Rectal smooth muscle tissue (tissue), 1 donor: ENCODE measurements around the gene CC2D2B.

ENCODE experiments used
- H3K27ac ChIP-seq: one replicate; pipeline ENCODE4 v1.7.0; 2013; ENCODE audit warnings: low read depth, low read length, inconsistent platforms
- H3K27me3 ChIP-seq: one replicate; pipeline ENCODE4 v1.7.0; 2013; ENCODE audit warnings: low read length; ENCODE audit not compliant: control insufficient read depth, insufficient read depth
- H3K36me3 ChIP-seq: one replicate; pipeline ENCODE4 v1.7.0; 2013; ENCODE audit warnings: low read length; ENCODE audit not compliant: control insufficient read depth, insufficient read depth
- H3K4me1 ChIP-seq: one replicate; pipeline ENCODE4 v1.7.0; 2013; ENCODE audit warnings: low read length; ENCODE audit not compliant: control insufficient read depth, insufficient read depth
- H3K4me3 ChIP-seq: one replicate; pipeline ENCODE4 v1.7.0; 2013; ENCODE audit warnings: low read length
- H3K9ac ChIP-seq: one replicate; pipeline ENCODE4 v1.7.0; 2013; ENCODE audit warnings: low read length

CC2D2B gene

DNA sequence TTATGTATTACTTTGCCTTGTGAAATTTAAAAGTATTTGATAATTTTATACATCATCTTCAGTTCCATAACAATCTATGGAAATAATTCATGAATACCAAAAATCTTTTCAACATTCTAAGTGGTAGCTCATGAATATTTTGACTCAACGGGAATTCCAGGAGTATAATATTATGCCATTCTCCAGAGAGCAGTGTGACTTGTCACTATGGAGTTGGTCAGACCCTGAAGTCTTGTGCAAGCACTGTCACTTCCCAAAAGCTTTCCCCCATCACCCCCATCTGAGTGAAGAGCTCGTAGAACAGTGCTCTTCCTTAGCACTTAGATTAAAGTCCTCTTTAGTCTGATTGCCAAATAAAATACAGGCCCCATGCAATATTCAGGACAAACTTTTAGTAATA lies 106.2 kb downstream of the CC2D2B start:
- no peaks in the 10 kb centered on the region for H3K27me3 ChIP-seq
- no peak overlapping the region for H3K27ac ChIP-seq
- H3K9ac ChIP-seq, result no peak overlapping the region
- H3K36me3 ChIP-seq, result no peaks in the 10 kb centered on the region
- H3K4me3 ChIP-seq, result no peak overlapping the region
- peaks cover 3% of the 10 kb centered on the region for H3K4me1 ChIP-seq

DNA sequence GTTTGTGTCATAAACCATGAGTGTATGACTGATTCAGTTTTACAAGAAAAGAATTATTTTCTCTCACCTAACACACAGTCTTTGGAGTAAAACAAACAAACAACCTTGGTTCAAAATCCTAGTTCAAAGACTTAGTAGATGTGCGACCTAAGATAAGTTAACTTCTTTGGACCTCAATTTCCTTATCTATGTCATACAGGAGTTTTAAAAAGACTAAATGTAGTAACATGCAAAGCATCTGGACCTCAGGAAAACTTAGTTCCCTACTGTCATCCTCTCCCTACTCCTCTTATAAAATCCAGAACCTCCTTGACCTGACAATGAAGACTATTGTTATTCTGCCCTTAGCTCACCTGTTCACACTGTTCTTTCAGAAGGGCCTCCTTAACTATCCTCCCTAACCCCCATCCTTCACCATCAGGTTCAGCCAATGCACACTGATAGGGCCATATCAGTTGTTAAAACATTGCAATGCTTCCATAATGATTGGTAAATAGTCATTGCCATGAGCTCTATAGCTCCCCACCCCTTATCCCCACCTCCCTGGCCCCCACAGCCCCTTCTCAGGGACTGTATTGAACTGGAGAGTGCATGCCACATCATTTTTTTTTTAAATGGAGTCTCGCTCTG lies 106.8 kb downstream of the CC2D2B start:
- Histone ChIP-seq H3K4me3 (no peak overlapping the region), H3K27ac (no peak overlapping the region), H3K36me3 (no peaks in the 10 kb centered on the region), H3K9ac (no peak overlapping the region), H3K27me3 (no peaks in the 10 kb centered on the region), H3K4me1 (peaks cover 3% of the 10 kb centered on the region)

DNA sequence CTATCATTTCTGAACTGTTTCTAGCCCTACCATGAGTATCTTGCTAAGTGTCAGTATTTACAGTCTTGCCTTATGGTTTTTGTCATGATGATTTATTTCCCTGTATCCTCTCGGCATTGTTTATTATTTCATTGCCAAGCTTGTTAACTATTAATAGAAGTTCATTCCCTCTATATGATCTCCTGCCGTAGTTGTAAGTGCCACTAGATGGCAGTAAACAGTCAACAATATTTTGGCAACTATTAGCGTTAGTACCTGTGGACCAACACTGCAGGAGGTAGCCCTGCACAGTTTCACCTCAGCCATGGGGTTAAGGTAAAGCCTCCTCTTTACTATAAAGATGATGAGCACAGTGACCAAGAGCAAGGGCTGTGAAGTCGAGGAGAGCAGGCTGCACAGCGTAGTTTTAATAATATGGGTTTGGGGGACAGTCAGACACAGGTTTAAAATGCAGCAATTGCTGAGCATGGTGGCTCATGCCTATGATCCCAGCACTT lies 109.5 kb downstream of the CC2D2B start:
- Histone ChIP-seq H3K27me3 (no peaks in the 10 kb centered on the region), H3K36me3 (no peaks in the 10 kb centered on the region), H3K27ac (no peak overlapping the region), H3K4me1 (peaks cover 3% of the 10 kb centered on the region), H3K9ac (no peak overlapping the region), H3K4me3 (no peak overlapping the region)

DNA sequence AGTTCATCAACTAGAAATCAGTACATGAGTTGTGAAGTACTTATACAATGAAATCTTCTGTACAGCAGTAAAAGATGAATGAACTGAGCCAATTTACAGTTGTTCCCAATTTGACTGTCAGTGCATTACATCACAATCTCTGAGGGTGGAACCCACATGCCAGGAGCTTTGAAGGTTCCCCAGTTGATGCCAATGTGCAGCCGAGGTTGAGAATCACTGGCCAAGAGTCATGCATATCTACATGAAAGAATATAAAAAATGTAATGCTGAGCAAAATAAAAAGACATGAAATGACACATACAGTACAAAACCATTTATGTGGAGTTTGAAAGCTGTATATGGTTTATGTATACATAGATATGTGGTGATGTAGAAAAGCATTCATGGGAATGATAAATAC lies 113.6 kb downstream of the CC2D2B start:
- no peaks in the 10 kb centered on the region for H3K27me3 ChIP-seq
- no peak overlapping the region for H3K27ac ChIP-seq
- no peak overlapping the region for H3K4me3 ChIP-seq

DNA sequence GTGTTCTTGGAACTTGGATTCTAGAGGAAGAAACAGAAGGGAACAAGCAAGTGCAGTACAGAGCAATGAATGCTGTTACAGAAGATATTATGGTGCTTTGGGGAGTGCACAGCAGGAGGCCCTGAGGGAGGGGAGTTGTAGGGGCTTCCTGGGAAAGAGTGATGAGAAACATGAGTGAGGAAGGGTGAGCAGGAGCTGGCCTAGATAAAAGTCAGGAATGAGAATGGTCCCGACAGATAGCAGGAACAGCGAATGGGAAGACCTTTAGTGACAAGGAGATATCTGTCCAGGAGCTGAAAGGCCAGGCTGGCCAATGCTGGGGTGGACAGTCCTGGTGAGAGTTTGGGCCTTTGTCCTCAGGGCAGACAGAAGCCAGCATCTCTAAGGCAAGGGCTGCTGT lies 115.0 kb downstream of the CC2D2B start:
- Histone ChIP-seq H3K36me3 (no peaks in the 10 kb centered on the region), H3K4me3 (no peak overlapping the region), H3K9ac (no peak overlapping the region), H3K27ac (peak overlapping the region; percentile 56), H3K4me1 (peaks cover 8% of the 10 kb centered on the region), H3K27me3 (no peaks in the 10 kb centered on the region)

More for the DNA sequence above, 113.6 kb downstream of the CC2D2B start:
- H3K9ac ChIP-seq, result no peak overlapping the region
- H3K4me1 ChIP-seq, result peaks cover 11% of the 10 kb centered on the region
- no peaks in the 10 kb centered on the region for H3K36me3 ChIP-seq

DNA sequence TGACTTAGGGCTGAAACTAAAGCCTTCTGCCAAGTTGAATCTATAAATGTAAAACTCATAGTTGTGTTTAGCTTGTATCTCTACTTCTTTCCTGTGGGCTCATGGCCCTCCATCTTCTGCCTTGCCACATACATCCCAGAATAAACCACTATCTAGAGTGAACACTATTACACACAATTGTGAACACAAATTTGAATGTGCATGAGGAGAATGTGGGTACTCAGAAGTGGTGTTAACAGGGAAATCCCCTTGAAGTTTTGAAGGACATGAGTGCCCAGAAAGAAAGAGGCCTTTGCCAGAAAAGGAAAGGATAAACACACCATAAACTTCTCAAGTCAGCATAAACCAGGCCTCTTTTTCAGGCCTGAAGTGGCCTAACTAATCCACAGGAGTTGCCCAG lies 115.4 kb downstream of the CC2D2B start:
- H3K27me3 ChIP-seq, result no peaks in the 10 kb centered on the region
- no peaks in the 10 kb centered on the region for H3K36me3 ChIP-seq
- H3K4me1 ChIP-seq, result peaks cover 8% of the 10 kb centered on the region
- H3K4me3 ChIP-seq, result no peak overlapping the region
- H3K9ac ChIP-seq, result no peak overlapping the region
- peak overlapping the region; percentile 56 for H3K27ac ChIP-seq

- no peak overlapping the region for H3K27ac ChIP-seq
Observed at GRCh38 chr10:96025566-96025965, 117.8 kb downstream of the CC2D2B start.

DNA sequence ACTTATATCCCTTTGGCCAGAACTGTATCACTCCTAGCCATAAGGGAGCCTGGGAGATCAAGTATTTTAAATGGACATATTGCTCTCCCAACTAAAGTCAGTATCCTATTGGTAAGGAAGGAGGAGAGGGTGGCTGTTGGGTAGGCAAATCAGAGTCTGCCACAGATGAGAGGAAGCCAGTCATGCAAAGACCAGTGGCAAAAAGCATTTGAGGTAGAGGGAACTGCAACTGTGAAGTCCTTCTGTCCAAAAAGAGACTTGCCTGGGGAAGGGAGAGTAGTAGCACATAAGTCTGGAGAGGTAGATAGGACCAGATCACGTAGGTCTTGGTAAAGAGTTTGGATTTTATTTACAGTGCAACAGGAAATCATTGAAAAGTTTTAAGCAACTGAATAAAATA lies 126.8 kb downstream of the CC2D2B start:
- Histone ChIP-seq H3K27me3 (no peaks in the 10 kb centered on the region), H3K36me3 (no peaks in the 10 kb centered on the region), H3K4me1 (no peaks in the 10 kb centered on the region), H3K9ac (no peak overlapping the region), H3K4me3 (no peak overlapping the region), H3K27ac (no peak overlapping the region)

More at GRCh38 chr10:96025566-96025965, 117.8 kb downstream of the CC2D2B start:
- H3K9ac ChIP-seq, result no peak overlapping the region
- no peaks in the 10 kb centered on the region for H3K36me3 ChIP-seq
- peaks cover 8% of the 10 kb centered on the region for H3K4me1 ChIP-seq
- no peak overlapping the region for H3K4me3 ChIP-seq
- H3K27me3 ChIP-seq, result no peaks in the 10 kb centered on the region

DNA sequence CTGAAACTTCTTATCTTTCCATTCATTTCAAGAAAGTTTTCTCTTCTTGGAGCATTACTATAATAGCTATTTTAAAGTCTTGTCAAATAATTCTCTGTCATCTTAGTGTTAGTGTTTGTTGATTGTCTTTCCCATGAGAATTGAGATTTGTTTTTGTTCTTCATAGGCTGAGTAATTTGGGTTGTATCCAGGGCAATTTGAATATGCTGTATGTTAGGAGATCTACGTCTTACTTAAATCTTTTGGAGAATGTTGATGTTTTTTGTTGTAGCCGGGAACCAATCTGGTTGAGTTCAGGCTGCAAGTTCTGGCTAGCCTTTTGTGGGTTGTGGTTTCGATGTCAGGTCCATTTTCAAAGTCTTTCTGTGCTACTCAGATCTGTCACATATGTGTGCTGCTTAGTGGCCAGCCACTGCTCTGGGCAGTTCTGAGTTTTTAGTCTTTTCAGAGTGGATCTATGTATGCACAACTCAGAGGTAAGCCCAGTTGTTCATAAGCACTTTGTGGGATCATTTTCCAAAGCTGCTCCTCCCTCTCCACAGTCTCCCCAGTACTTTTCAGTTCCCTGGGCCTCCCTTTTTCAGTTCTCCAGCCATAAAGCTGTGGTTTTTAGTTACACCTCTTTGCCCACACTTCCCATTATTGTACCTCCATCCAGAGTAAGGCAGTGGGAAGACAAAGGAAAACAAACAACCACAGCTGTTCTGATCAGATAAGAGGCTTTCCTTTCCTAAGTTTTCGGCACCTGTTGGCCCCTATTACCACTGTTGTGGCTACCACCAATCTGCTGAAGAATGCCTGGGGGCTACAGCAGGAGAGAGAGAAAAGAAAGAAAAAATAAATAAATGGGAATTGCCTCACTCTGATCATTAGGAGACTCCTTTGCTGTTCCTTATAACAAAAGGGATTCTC lies 131.0 kb downstream of the CC2D2B start:
- Histone ChIP-seq H3K9ac (no peak overlapping the region), H3K4me3 (no peak overlapping the region), H3K4me1 (peaks cover 3% of the 10 kb centered on the region), H3K27me3 (no peaks in the 10 kb centered on the region), H3K36me3 (no peaks in the 10 kb centered on the region), H3K27ac (no peak overlapping the region)

GRCh38 chr10:96041146-96041545 lies 133.4 kb downstream of the CC2D2B start:
- Histone ChIP-seq H3K4me1 (peaks cover 3% of the 10 kb centered on the region), H3K27ac (no peak overlapping the region), H3K27me3 (no peaks in the 10 kb centered on the region), H3K4me3 (no peak overlapping the region), H3K36me3 (no peaks in the 10 kb centered on the region), H3K9ac (no peak overlapping the region)

DNA sequence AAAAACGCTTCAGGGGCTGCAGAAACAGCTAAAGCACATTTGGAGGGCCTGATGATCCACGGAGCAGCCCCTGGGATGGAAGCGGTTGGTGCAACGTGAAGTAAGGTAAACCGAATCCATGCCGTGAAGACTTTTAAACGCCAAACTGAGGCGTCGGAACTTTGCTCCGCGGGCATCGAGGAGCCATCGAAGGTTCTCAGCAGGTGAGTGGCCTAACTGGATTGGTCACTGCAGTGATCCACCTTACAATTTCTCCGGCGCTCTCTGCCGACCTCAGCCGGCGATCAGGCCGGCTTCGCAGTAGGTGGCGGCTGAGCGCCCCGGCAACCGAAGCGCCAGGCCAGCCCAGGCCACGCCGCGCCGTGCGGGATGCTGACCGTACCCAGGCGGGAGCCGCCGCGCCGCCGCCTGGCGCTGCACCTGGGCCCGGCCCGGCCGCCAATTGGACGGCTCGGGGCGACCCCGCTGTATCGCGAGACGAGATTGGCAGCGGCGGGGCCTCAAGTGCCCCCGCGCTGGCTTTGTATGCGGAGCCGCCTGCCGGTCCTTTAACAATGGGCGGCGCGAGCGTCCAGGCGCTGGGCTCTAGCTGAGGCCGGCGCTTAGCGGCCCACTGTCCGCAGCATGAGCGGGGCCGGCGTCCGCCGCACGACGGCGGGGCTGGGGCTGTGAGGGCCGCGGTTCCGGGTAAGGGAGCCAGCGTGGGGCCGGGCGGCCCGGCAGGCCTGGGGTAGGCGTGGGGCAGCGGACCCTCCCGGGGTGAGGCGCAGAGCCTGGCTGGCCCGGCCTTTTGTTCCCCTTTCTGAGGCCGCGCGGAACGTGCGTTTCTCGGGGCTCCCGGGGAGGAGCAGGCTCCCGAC lies 135.5 kb downstream of the CC2D2B start, which contains the start of gene CCNJ:
CCNJ (plus strand) TSS at position 551 of the 860 bp plus-strand sequence. CDS start 811 bp downstream, outside the sequence.
- Histone ChIP-seq H3K36me3 (no peaks in the 10 kb centered on the region), H3K27ac (peak within 1 kb of the TSS; percentile 77), H3K27me3 (no peaks in the 10 kb centered on the region), H3K9ac (peak within 1 kb of the TSS; percentile 66), H3K4me3 (peak within 1 kb of the TSS; percentile 77), H3K4me1 (peaks cover 3% of the 10 kb centered on the region)
